Suprapubic skin (tissue), 3 donors: ENCODE measurements around the gene COL5A2.

Experiments
- POLR2A ChIP-seq, 2 donors: fragments of 450-650 bp; IDR thresholded peaks; one replicate each; pipeline ENCODE4 v1.6.1; 2017; ENCODE audit warnings: antibody characterized with exemption in 2 of 2, mild to moderate bottlenecking in 2 of 2, moderate library complexity in 2 of 2
- TF ChIP-seq, protein P1 (sequence below), 2 donors: fragments of 200-600 bp in 1 of 2; fragments of 450-650 bp in 1 of 2; sonication (generic) in 1 of 2; IDR thresholded peaks; one replicate each; pipeline ENCODE4 v1.5.1; 2016 to 2019; ENCODE audit warnings: antibody characterized with exemption in 2 of 2, mild to moderate bottlenecking in 1 of 2, moderate library complexity in 1 of 2

DNA sequence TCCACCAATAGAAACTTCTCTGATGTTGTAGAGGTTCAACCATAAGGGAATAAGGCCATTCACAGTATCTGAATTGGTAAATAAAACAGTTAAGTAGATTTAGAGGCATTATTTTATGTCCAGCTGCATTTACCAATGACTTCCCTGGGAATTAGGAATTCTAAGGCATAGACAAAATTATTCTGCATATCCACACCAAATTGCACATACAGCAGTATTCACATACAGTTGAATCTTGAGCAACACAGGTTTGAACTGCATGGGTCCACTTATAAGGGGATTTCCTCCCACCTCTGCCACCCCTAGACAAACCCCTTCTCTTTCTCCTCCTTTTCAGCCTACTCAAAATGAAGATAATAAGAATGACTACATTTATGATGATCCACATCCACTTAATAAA lies 54.4 kb downstream of the COL5A2 start:
- TF ChIP-seq, protein P1, sequence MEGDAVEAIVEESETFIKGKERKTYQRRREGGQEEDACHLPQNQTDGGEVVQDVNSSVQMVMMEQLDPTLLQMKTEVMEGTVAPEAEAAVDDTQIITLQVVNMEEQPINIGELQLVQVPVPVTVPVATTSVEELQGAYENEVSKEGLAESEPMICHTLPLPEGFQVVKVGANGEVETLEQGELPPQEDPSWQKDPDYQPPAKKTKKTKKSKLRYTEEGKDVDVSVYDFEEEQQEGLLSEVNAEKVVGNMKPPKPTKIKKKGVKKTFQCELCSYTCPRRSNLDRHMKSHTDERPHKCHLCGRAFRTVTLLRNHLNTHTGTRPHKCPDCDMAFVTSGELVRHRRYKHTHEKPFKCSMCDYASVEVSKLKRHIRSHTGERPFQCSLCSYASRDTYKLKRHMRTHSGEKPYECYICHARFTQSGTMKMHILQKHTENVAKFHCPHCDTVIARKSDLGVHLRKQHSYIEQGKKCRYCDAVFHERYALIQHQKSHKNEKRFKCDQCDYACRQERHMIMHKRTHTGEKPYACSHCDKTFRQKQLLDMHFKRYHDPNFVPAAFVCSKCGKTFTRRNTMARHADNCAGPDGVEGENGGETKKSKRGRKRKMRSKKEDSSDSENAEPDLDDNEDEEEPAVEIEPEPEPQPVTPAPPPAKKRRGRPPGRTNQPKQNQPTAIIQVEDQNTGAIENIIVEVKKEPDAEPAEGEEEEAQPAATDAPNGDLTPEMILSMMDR (IDR thresholded peaks at IDR 0.05): no peak
- TF ChIP-seq POLR2A (IDR thresholded peaks at IDR 0.05): no peak
